ENCODE results near the gene MAPRE2. TPM values are rescaled to one million over a fixed set of nuclear protein-coding genes. Genes with fewer than 3 reads are reported as not detected.

Gene MAPRE2
- total and polyA plus RNA-seq, 2 of the 13 experiments (the other 11 are each of a cell fraction or from before 2014, with no cell fraction given) = 34.5 to 67.9 TPM

DNA sequence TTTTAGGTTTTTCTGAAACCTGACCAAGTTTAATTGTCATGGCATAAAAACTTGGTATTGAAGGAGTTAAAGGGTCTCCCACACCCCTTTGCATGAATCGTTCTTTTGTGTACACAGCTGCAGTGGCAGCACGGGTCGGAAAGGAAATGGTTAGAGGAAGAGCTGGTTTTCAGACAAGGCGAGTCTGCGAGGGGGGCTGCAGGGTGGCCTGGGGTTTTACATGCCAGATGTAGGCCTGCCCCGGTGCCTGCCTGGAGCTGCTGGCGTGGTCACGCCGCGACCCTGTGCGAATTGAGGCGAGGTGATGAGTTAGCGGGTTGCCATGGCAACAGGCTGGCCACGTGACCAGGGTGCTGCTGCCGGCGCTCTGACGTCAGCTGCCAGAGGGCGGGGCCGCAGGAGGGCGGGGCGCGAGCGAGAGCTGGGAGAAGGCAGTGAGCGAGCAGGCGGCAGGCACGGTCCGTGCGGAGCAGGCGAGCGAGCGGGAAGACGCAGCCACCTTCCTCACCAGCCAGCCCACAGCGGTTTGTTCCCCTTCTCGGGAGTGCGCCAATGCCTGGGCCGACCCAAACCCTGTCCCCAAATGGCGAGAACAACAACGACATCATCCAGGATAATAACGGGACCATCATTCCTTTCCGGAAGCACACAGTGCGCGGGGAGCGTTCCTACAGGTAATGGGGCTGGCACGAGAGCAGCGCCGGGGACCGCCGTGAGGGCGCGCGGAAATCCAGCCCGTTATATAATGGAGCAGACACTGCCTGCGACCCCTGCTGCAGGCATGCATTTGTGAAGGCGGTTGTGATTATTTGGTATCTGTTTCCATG lies at the start of gene MAPRE2 (continued):
- TF ChIP-seq, protein P1, sequence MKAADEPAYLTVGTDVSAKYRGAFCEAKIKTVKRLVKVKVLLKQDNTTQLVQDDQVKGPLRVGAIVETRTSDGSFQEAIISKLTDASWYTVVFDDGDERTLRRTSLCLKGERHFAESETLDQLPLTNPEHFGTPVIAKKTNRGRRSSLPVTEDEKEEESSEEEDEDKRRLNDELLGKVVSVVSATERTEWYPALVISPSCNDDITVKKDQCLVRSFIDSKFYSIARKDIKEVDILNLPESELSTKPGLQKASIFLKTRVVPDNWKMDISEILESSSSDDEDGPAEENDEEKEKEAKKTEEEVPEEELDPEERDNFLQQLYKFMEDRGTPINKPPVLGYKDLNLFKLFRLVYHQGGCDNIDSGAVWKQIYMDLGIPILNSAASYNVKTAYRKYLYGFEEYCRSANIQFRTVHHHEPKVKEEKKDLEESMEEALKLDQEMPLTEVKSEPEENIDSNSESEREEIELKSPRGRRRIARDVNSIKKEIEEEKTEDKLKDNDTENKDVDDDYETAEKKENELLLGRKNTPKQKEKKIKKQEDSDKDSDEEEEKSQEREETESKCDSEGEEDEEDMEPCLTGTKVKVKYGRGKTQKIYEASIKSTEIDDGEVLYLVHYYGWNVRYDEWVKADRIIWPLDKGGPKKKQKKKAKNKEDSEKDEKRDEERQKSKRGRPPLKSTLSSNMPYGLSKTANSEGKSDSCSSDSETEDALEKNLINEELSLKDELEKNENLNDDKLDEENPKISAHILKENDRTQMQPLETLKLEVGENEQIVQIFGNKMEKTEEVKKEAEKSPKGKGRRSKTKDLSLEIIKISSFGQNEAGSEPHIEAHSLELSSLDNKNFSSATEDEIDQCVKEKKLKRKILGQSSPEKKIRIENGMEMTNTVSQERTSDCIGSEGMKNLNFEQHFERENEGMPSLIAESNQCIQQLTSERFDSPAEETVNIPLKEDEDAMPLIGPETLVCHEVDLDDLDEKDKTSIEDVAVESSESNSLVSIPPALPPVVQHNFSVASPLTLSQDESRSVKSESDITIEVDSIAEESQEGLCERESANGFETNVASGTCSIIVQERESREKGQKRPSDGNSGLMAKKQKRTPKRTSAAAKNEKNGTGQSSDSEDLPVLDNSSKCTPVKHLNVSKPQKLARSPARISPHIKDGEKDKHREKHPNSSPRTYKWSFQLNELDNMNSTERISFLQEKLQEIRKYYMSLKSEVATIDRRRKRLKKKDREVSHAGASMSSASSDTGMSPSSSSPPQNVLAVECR (CRISPR knock-in tag; IDR thresholded peaks at IDR 0.05; ENCODE audit: borderline replicate concordance) = peak; percentile 96
- TF ChIP-seq HOXA5 (CRISPR knock-in tag; IDR thresholded peaks at IDR 0.05) (0 out of 2 replicates have a peak, but pooled peaks have one; percentile 43), NFYB (CRISPR knock-in tag; IDR thresholded peaks at IDR 0.05) (peak; percentile 43), HIVEP1 (CRISPR knock-in tag; IDR thresholded peaks at IDR 0.05) (0 out of 2 replicates have a peak, but pooled peaks have one; percentile 49), RNF2 (conservative IDR thresholded peaks at IDR 0.05; ENCODE audit: low read depth) (no peak), POLR2A (IDR thresholded peaks at IDR 0.05; ENCODE audit: insufficient read depth in 1 of 2, low read depth in 2 of 2, low read length in 2 of 2) (peak; percentile 96 to 99), ZNF501 (CRISPR knock-in tag; IDR thresholded peaks at IDR 0.05) (peak; percentile 72), ZNF777 (CRISPR knock-in tag; IDR thresholded peaks at IDR 0.05) (peak; percentile 42; the same call in 1 of the 2 replicates), ZNF207 (IDR thresholded peaks at IDR 0.05; ENCODE audit: borderline replicate concordance) (no peak), ZNF556 (CRISPR knock-in tag; IDR thresholded peaks at IDR 0.05; ENCODE audit: borderline replicate concordance) (peak; percentile 91; the same call in 1 of the 2 replicates), BORCS8-MEF2B (CRISPR knock-in tag; IDR thresholded peaks at IDR 0.05) (peak; percentile 83)
- TF ChIP-seq, protein P2, sequence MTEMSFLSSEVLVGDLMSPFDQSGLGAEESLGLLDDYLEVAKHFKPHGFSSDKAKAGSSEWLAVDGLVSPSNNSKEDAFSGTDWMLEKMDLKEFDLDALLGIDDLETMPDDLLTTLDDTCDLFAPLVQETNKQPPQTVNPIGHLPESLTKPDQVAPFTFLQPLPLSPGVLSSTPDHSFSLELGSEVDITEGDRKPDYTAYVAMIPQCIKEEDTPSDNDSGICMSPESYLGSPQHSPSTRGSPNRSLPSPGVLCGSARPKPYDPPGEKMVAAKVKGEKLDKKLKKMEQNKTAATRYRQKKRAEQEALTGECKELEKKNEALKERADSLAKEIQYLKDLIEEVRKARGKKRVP (CRISPR knock-in tag; IDR thresholded peaks at IDR 0.05) = peak in 1 of 2 experiments; percentile 28; a peak in 1 of 4 replicates
- TF ChIP-seq, protein P3, sequence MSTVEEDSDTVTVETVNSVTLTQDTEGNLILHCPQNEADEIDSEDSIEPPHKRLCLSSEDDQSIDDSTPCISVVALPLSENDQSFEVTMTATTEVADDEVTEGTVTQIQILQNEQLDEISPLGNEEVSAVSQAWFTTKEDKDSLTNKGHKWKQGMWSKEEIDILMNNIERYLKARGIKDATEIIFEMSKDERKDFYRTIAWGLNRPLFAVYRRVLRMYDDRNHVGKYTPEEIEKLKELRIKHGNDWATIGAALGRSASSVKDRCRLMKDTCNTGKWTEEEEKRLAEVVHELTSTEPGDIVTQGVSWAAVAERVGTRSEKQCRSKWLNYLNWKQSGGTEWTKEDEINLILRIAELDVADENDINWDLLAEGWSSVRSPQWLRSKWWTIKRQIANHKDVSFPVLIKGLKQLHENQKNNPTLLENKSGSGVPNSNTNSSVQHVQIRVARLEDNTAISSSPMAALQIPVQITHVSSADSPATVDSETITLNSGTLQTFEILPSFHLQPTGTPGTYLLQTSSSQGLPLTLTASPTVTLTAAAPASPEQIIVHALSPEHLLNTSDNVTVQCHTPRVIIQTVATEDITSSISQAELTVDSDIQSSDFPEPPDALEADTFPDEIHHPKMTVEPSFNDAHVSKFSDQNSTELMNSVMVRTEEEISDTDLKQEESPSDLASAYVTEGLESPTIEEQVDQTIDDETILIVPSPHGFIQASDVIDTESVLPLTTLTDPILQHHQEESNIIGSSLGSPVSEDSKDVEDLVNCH (CRISPR knock-in tag; IDR thresholded peaks at IDR 0.05) = no peak
- TF ChIP-seq, protein P4, sequence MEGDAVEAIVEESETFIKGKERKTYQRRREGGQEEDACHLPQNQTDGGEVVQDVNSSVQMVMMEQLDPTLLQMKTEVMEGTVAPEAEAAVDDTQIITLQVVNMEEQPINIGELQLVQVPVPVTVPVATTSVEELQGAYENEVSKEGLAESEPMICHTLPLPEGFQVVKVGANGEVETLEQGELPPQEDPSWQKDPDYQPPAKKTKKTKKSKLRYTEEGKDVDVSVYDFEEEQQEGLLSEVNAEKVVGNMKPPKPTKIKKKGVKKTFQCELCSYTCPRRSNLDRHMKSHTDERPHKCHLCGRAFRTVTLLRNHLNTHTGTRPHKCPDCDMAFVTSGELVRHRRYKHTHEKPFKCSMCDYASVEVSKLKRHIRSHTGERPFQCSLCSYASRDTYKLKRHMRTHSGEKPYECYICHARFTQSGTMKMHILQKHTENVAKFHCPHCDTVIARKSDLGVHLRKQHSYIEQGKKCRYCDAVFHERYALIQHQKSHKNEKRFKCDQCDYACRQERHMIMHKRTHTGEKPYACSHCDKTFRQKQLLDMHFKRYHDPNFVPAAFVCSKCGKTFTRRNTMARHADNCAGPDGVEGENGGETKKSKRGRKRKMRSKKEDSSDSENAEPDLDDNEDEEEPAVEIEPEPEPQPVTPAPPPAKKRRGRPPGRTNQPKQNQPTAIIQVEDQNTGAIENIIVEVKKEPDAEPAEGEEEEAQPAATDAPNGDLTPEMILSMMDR (CRISPR knock-in tag; IDR thresholded peaks at IDR 0.05) = 0 out of 2 replicates have a peak, but pooled peaks have one; percentile 26
- TF ChIP-seq, protein P5, sequence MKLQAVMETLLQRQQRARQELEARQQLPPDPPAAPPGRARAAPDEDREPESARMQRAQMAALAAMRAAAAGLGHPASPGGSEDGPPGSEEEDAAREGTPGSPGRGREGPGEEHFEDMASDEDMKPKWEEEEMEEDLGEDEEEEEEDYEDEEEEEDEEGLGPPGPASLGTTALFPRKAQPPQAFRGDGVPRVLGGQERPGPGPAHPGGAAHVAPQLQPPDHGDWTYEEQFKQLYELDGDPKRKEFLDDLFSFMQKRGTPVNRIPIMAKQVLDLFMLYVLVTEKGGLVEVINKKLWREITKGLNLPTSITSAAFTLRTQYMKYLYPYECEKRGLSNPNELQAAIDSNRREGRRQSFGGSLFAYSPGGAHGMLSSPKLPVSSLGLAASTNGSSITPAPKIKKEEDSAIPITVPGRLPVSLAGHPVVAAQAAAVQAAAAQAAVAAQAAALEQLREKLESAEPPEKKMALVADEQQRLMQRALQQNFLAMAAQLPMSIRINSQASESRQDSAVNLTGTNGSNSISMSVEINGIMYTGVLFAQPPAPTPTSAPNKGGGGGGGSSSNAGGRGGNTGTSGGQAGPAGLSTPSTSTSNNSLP (IDR thresholded peaks at IDR 0.05; ENCODE audit: low read depth, low read length) = 0 out of 2 replicates have a peak, but pooled peaks have one; percentile 26
- TF ChIP-seq, protein P6, sequence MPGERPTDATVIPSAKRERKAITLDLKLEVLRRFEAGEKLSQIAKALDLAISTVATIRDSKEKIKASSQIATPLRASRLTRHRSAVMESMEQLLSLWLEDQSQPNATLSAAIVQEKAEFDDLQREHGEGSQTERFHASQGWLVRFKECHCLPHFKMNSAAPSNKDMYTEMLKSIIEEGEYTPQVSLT (CRISPR knock-in tag; IDR thresholded peaks at IDR 0.05; ENCODE audit: borderline replicate concordance, low read depth) = no peak; the same call in 1 of the 2 replicates

All from HepG2 (cell line).